Measurements from ENCODE around the gene DYRK2.
A peak's percentile ranks its signal among the peaks of the same experiment; 100 is the strongest.

The DYRK2 gene

DNA sequence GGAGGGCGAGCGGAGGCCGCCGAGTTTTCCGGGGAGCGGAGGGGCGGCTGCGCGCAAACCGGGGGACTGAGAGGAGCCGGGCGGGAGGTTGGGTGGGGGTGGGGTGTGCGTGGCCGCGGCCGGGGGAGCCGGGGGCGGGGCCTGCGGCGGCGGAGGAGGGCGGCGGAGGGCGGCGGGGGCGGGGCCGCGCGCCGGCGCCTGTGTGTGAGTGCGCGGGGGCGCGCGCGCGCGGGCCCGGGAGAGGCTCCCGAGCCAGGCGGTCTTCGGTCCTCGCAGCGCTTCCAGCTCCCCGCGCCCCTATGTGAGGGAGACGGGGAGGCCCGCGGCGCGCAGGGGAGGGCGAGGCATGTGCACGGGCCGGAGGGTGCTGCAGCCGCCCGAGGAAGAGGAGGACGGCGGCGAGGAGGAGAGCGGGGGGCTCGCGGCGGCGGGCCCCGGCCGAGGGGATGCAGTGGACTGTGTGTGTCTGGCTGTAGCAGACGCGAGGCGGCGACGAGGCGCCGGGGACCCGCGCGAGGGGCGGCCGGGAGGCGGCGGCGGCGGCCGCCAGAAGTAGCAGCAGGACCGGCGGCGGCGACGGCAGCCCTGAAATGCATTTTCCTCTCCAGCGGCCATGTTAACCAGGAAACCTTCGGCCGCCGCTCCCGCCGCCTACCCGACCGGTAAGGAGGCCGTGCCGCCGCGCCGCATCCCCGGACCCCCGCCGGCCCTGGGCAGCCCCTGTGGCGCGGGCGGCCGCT, at the start of gene DYRK2:
TSS of gene DYRK2 (plus strand) at position 225 of the 740 bp plus-strand sequence. CDS start at position 614, 389 bp downstream.
- peak; percentile 25 to 88 (median 76) for DNase-seq
- intact Hi-C loops (cut with DNase I), result loop anchor here (10.0 kb wide), 1 partner anchor 204 kb away; no protein-coding TSS in a partner anchor

DNA sequence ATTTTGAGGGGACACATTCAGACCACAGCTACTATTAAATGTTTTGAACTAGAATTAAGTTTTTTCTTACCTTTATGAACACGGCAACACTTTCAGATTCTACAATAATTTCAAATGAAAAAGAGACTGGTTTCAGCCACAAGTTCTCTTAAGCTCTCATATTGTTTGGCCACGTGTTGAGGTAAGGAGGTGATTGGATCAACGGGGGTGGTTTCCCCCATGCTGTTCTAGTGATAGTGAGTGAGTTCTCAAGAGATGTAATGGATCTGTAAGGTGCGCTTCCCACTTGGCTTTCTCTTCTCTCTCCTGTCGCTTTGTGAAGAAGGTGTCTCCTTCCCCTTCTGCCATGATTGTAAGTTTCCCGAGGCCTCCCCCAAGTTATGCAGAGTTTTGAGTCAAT, 48.9 kb upstream of the DYRK2 start:
- no peak for DNase-seq
- intact Hi-C loops (cut with DNase I), result no loop called here

DNA sequence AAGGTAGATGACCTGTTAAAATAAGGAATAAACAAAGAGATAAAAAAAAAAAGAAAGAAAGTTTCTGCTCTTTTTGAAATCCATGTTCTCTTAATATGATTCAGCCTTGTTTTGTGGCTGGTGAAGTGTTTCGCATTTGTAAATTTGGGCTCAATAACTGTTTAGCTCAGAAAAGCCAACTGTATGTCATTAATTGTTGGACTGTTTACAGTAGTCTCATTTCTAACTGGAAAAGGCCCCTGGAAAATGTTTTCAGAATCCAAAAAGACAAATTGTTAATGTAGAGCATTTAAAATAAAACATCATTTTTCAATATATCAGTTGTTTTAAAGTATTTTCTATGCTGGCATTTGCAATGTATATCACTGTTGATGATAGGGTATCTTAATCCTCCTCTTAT, 47.4 kb upstream of the DYRK2 start:
- no peak for DNase-seq
- intact Hi-C loops (cut with DNase I), result no loop called here

DNA sequence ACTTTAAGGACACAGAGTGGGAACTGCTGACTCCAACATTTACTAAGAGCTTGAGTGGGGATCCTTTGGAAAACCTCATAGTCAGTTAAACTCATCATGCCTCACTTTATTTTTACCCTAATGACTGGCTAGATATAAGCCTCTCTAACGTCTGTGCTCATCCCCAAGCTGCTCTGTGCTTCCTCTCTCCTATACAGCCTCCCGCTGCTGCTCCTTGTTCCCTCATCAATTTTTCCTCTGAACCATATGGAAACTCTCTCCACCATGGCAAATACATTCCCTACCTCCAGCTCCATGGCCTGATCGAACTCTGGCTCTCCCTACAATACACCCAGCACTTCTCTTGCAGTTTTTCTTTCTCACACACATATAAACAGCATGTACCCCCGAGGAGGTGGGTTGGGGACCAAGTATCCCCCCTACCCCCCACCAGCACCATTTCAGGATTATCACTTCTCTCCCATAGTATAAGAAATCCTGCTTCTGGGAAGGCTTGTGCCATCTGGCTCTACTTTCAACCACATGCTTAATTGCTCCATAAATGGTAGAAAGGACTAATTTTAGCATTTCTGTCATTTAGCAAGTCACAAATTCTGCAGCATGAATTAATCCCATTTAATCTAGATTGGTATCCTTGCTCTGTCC, 39.2 kb upstream of the DYRK2 start:
- intact Hi-C loops (cut with DNase I), result no loop called here
- DNase-seq, result no peak

DNA sequence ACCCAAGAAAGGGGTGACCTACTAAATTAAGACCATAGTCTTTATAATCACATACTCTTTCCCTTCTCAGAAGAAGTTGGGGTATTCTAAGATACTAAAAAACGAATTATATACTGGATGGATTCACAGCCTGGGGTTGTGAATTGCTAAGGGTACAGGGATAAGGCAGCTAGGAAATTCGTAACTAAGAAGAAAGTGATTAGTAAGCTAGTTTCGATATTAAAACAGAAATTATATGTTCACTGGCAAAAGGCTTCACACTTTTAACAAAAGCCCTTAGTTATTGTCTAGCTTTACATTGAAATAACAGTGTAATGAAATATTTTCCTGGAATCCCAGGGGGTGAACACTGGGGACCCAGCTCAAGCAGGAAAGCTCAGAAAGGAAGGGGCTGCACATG, 35.5 kb upstream of the DYRK2 start:
- no peak for DNase-seq
- intact Hi-C loops (cut with DNase I), result no loop called here

DNA sequence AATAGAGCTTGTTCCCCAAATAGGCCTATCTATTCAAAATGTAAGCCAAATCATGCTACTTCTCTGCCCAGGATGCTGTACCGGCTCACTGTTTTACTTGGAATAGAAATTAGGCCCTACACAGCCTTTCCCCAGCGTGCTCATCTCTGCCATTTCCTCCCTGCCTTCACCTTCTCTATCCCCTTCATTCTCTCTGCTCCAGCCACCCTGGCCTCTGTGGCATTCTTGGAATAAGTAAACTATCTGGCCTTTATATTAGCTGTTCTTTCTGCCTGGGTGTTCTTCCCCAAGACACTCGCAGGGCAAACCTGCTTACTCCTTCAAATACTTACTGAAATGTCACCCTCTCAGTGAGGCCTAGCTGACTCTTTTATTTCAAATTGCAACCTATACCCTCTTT, 30.9 kb upstream of the DYRK2 start:
- no peak for DNase-seq
- intact Hi-C loops (cut with DNase I), result no loop called here

DNA sequence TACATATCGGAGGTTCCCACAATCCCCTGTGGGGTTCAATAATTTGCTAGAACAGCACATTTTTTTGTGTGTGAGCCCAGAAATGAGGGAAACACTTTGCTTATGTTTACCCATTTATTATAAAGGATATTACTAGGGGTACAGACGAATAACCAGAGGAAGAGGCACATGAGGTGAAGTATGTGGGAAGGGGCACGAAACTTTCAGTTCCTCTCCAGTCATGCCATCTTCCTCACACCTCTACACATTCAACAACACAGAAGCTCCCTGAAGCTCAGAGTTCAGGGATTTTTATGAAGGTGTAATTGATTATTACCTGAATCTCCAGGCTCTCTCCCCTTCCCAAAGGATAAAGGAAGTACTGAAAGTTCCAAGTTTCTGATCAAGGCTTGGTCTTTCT, 30.2 kb upstream of the DYRK2 start:
- intact Hi-C loops (cut with DNase I), result no loop called here
- DNase-seq, result no peak

DNA sequence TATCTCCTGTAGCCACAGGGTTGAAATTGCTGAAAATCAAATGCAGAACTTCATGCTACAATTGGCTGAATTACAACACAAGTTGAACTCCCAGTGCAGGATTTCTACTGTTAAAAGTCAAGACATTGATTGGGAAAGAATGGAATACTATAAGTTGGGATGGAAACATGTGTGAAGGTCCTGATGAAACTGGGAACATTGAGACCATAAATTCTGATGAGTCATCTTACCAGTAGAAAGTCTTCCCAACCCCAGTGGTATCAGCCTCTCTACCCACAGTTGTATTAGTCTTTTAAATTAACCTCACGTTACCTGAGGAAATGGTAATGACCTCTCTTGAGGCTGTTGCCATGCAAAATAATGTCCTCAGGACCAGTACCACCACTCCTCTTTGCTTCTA, 27.4 kb upstream of the DYRK2 start:
- DNase-seq, result no peak
- intact Hi-C loops (cut with DNase I), result no loop called here

DNA sequence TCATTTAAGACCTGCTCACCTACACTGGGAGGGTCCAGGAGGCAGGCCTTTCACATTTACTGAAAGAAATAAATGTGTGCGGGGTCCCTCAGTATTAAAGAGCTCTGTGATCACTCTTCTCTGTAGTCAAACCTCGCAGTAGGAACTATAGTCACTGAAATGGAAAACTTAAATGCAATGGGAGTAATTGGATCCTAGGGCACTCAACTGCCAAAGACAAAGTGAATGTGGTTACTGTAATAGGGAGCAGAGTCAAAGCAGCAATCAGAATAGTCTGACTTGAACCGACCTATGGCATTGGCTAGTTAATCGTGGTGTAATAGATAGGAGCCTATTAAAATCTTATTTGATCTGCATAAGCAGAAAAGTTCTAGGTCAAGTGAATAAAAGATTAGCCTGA, 26.6 kb upstream of the DYRK2 start:
- no peak for DNase-seq
- intact Hi-C loops (cut with DNase I), result no loop called here

DNA sequence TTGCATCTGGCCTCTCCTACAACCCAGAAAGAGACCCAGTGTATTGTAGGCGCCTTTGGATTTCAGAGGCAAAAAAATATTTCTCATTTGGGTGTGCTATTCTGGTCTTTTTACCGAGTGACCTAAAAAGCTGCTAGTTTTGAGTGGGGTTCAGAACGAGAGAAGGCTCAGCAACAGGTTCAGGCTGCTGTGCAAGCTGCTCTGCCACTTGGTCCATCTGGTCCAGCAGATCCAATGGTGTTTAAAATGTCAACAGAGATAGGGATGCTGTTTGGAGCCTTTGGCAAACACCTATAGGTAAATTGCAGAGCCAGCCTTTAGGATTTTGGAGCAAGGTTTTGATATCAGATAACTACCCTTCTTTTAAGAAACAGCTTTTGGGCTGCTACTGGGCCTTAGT, 25.3 kb upstream of the DYRK2 start:
- intact Hi-C loops (cut with DNase I), result no loop called here
- DNase-seq, result no peak

DNA sequence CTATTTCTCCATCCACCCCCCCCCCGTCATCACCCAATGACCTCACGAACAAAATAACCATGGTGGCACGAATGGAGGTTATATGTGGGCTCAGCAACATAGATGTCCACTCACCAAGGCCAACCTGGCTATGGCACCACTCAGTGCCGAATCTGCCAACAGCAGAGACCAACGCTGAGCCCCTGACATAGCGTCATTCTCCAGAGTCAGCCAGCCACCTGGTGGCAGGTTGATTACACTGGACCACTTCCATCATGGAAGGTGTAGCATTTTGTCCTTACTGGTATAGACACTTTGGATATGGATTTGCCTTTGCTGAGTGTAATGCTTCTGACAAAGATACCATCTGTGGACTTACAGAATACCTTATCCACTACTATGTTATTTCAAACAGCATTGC, 24.2 kb upstream of the DYRK2 start:
- DNase-seq, result no peak
- intact Hi-C loops (cut with DNase I), result no loop called here

DNA sequence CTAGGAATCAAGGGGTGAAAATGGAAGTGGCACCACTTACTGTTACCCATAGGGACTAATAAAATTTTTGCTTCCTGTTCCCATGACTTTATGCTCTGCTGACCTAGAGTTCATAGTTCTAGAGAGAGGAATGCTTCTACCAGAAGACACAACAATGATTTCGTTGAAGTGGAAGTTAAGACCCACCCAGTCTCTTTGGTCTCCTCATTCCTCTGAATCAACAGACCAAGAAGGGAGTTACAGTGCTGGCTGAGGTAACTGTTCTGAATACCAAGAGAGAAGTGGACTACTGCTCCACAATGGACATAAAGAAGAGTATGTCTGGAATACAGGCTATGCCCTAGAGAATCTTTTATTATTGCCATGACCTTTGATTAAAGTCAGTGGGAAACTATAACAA, 23.5 kb upstream of the DYRK2 start:
- DNase-seq, result no peak
- intact Hi-C loops (cut with DNase I), result no loop called here

DNA sequence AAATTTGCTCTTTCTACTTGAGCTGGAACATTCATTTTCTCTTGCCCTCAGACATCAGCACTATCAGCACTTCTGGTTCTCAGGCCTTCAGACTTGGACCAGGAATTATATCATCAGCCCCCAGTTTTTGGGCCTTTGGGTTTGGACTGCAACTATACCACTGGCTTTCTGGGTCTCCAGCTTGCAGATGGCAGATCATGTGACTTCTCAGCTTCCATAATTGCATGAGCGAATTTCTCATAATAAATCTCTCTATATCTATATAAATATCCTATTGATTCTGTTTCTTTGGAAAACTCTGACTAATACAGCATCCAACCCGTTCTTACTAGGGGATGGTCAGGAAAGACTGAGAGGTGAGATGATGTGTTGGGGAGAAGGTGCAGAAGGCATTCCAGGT, 22.4 kb upstream of the DYRK2 start:
- intact Hi-C loops (cut with DNase I), result no loop called here

DNA sequence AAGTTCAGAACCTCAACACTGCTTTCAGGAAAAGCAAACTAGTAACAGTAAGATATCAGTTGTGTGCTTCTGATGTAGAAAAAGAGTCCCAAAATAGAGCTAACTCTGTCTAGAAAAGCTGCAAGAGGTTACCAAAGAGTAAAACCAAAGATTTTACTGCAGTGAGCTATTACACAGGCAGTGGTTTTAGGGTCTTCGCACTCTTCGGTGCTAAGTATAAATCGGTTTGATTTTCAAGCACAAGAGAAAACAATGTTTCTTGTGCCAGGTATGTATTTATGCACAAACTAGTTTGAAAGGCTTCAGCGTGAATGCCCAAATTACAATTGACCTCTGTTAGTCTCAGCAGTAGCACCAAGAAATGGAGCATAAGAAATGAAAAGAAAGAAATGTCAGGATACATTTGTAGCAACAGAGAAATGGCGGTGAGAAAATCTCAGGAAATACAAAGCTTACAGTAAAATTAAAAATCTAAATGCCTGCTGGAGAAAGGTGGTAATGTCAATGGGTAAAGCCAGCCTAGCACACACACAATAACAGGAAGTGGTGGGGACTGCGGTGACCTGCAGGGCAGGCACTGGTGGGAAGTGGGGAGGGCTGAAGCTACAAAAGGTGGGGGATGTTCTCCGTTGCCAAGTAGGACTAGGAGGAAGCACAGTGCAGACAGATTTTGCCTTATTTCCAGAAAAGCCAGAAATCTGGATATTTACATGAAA, 18.0 kb upstream of the DYRK2 start:
- intact Hi-C loops (cut with DNase I), result loop anchor here (10.0 kb wide), 1 partner anchor 314 kb away; no protein-coding TSS in a partner anchor
- DNase-seq, result peak in 18 of 42 donors; percentile 4 to 36 (median 17)

More for the DNA sequence above, 22.4 kb upstream of the DYRK2 start:
- no peak for DNase-seq

DNA sequence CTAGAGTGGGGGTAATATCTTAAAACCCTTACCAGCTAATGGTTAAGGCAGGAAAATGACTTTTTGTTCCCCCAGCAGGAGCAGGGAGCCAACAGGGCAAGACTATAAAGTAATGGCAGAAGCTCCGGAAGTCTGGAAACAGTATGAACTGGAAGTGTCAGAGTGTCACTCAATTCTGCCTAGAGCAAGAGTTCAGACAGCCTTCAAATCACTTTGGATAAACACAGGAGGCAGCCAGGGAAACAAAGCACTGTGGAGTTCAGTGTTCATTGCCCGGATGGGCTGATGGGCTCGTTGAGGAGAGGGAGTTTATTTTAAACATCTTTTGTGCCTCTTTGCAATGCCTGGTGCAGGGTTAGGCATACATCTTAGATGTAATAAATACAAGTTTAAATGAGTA, 16.5 kb upstream of the DYRK2 start:
- intact Hi-C loops (cut with DNase I), result loop anchor here (10.0 kb wide), 1 partner anchor 313 kb away; no protein-coding TSS in a partner anchor
- DNase-seq, result no peak

DNA sequence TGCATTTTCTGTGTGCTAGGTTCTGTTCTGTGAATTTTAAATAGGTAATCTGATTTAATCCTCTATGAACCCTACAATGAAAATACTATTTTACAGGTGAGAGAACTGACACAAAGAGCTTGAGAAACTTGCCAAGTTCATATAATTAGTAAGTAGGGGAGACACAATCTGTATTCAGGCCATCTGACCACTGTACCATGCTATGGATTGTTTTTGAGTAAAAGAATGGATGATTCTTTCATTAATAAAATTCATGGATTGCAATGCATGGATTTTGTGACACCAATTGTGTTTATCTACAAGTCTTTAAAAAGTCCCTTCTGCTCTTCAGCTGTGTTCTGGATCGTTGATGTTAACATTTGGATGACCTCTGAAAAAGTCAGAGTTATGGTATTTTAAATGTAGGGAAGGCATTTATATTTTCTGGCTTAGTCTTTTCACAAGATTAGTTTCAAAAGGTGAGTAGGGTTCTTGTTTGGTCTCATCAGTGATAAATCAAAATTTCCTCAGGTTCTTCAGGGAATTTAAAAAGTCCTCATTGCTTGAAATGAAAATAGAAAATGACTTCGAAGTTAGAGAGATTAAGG, 15.4 kb upstream of the DYRK2 start:
- DNase-seq, result no peak
- intact Hi-C loops (cut with DNase I), result loop anchor here (10.0 kb wide), 1 partner anchor 312 kb away; no protein-coding TSS in a partner anchor

DNA sequence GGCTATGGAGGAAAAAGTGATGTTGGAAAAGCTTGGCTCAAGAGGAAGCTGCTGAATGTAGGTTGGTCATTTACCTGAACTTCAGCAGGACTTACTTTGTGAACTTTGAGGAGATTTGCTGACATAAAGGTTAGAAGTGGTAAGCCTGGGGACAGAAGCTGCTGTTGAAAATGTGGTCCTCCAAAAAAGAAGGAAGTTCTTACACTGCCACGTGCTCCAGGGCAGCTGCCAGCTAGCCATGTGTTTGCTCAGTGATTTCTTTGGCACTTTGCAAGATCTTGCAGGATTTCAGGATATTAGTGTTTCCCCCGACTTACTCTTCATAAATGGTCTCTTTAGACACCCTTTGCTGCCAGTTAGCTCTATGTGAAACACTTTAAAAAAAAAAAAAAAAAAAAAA, 14.8 kb upstream of the DYRK2 start:
- DNase-seq, result peak in 21 of 42 donors; percentile 17 to 61 (median 32)
- intact Hi-C loops (cut with DNase I), result loop anchor here (10.0 kb wide), 1 partner anchor 311 kb away; no protein-coding TSS in a partner anchor

DNA sequence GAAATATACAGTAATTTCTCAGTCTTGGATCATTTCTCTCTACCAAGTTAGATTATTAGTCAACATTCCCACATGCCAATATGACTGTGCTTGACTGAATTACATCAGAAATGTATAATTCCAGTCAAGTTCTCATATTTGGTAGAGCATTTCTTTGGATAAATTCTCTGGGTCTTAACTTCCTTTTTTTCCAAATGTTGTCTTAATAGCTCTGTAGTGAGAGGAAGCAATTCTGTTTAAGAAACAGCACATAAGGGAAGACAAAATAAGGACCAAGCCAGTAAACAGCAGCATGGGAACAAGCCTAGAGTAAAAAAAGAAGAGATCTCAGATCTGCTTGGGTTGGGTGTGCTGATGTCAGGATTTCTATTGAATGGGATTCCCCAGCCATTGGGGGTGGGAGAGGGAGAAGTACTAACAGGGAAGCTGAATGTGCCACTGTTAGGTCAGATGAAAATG, 14.2 kb upstream of the DYRK2 start:
- peak in 3 of 42 donors; percentile 11 to 38 (median 20) for DNase-seq
- intact Hi-C loops (cut with DNase I), result loop anchor here (10.0 kb wide), 1 partner anchor 310 kb away; no protein-coding TSS in a partner anchor

DNA sequence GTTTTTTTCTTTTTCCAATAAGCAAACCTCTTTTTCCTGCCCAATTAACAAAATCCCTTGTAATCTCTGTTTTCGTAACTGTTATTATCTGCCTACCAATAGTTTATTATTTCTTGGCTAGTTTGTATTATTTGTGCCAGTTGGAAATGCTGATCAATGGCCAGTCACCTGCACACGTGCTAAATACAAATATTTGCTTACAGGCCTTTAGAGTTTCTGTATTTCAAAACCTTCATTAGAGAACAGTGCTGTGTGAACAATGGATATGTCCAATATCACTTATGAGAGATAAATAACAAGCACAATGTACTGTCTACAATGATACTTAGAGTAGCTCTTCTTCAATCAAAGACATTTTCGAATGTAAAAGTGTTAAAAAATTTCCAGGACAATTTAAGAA, 10.8 kb upstream of the DYRK2 start:
- intact Hi-C loops (cut with DNase I), result loop anchor here (10.0 kb wide), 1 partner anchor 307 kb away; no protein-coding TSS in a partner anchor
- no peak for DNase-seq

All from head of caudate nucleus (tissue), 42 donors.